HG03064 (cell line): ENCODE data around the gene TAS2R1.

ENCODE experiments used
- ATAC-seq: cut with Tn5 transposase; IDR thresholded peaks from one replicate; pipeline ENCODE4 v1.9.1; 2021; ENCODE audit warnings: low read depth; ENCODE audit not compliant: unreplicated experiment

TAS2R1 gene

GRCh38 chr5:9630251-9630650, at the start of gene TAS2R1:
Gene TAS2R1, minus strand, starts transcription at chr5:9630351. Its CDS starts 319 bp downstream, at chr5:9630032.
- no peak for ATAC-seq

- ATAC-seq = no peak
Measured at GRCh38 chr5:9670371-9670770, 40.2 kb upstream of the TAS2R1 start.

DNA sequence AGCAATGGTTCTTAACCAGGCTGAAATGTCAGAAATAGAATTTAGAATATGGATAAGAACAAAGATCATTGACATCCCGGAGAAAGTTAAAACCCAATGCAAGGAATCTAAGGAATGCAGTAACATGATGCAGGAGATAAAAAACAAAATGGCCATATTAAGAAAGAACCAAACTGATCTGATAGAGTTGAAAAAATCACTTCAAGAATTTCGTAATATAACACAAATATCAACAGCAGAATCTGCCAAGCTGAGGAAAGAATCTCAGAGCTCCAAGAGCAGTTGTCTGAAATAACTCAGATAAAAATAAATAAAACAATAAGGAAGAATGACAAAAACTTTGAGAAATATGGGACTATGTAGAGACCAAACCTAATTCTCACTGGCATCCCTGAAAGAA, 37.8 kb upstream of the TAS2R1 start:
- ATAC-seq = no peak

DNA sequence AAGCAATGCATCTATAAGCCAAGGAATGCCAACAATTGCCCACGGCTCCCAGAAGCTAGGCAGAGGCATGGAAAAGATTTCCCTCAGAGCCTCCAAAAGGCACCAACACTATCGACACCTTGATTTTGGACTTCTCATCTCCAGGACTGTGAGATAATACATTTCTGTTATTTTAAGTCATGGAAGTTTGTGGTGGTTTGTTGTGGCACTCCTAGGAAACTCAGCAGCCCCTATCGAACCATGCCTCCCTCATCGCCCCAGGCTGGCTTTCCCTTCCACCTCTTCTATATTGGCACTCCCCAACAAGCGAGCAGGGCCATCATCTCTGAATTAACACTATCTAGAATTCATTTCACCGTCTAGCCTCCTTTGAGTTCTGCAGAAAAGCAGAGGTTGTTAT, 33.7 kb upstream of the TAS2R1 start:
- ATAC-seq = no peak

DNA sequence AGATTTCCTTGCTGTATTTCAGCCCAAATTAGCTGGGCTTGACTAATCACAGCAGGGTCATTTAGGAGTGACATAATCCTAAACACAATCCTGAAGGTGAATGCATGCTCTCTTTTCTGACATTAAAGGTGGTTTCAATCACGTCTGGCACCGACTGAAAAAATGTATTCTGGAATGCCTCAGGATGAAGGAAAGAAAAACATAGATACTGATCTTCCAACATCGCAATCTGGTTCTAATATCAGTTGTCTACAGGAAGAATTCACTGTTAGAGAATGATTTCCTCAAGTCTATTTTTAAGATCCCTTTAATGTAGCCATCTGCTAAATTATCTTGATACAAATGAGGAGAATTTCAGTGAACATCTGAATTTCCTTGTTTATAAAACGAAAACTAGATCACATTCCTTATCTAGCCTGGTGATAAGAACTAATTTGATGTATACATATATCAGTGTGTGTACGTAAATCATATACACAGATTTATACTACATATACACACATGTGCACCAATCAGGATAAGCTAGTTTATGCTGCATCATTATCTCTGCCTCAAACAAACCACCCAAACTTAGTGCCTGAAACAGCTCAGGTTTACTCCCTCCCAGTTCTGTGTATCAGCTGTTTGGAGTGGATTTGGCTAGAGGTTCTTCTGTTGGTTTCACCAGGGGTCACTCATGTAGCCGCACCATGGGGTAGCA, 31.3 kb upstream of the TAS2R1 start:
- no peak for ATAC-seq

DNA sequence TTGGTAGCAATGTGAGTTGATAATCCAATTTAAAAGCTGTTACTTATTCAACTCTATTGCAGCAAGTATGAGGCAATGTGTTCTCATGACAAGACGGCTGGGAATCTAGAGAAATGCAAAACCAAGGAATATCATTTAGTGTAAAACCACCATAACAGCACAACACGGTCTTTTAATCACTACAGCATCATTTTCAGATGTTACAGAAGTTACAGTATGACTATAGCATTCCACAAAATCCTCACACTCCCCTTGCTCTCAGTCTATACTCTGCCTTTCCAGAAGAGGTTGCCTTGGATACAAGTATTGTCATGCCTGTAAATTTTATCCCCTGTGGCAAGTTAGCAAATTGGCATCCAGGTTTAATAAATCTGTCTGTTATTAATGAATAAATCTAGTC, 28.6 kb upstream of the TAS2R1 start:
- ATAC-seq = no peak

- ATAC-seq = no peak
Measured at GRCh38 chr5:9657819-9658218, 27.7 kb upstream of the TAS2R1 start.

GRCh38 chr5:9655641-9656040, 25.5 kb upstream of the TAS2R1 start:
- no peak for ATAC-seq

GRCh38 chr5:9654886-9655285, 24.7 kb upstream of the TAS2R1 start:
- ATAC-seq = no peak

DNA sequence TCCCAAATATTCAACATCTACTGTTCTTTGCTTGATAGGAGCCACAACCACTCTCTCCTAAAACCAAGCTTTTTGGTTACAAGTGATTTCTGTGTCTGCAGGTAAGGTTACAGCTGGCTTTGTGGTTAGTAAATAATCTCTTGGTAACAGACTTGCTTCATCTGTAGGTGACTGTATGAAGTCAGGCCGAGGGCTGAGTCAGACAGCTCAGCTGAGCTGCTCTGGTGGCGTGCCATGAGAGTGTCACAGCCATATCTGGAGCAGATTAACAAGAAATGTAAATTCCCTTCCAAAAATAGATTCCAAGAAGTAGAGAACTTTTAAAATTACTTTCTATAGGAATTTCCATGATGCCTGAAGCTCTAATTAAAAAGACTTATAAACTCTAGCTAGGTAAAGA, 23.7 kb upstream of the TAS2R1 start:
- no peak for ATAC-seq

- no peak for ATAC-seq
Measured at GRCh38 chr5:9653061-9653460, 22.9 kb upstream of the TAS2R1 start.

DNA sequence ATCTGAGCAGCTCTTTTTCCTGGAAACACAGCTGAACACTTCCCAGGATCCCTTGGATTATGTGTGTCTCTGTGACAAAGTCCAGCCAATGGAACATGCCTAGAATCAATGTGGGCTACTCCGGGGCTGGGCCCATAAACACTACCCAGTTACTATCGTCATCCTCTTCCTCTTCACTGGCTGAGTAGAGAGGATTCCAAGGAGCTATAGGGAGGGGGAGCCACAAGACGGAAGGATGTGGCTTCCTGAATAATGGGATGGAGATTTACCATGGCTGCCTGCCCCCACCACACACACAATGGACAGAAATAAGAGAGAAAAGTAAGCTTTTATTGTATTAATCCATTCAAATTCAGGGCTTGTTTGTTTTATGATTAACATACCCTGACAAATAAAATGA, 22.1 kb upstream of the TAS2R1 start:
- ATAC-seq = no peak

- no peak for ATAC-seq
Measured at GRCh38 chr5:9646843-9647242, 16.7 kb upstream of the TAS2R1 start.

GRCh38 chr5:9644630-9645029, 14.5 kb upstream of the TAS2R1 start:
- ATAC-seq = no peak

DNA sequence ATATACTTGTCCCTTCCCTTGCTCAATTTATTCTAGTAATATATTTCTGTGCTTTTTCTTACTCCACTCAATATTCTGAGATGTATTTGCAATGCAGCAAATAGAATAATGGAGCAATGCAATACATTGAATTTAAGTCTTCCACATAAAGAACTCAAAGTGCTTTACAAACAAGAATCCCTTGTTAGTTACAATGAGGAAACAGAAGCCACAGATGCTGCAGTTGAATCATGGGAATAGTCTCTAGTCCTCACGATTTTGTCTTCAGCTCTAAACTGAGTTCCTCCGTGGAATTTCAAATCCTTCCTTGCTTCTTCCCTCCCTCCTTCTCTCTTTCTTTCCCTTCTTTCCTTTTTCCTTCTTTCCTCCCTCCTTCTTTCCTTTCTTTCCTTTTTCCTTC, 12.5 kb upstream of the TAS2R1 start:
- ATAC-seq = no peak

DNA sequence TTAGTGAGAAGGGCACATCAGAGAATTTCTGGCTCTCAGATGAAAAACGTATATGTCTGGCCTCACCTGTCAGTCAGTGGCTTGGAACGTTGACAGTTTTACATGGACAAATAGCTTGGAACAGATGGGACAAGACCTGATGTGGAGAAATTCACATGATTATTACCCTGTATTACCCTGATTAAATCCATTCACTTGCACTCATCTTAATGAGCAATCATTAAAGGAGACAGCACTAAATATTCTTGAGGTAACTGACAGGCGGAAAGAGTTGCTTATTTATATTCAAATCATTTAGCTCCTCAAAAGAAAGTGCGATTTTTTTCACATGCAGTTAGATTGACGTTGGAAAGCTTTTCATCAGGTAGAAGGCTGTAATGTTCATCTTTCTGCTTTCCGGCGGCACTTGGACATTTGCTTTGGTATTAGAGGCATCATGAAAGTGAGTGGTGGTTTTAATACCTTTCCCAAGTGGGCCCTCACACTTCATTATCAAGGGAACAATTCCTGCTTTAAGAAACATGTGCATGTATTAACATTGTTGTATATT, 11.7 kb upstream of the TAS2R1 start:
- no peak for ATAC-seq

DNA sequence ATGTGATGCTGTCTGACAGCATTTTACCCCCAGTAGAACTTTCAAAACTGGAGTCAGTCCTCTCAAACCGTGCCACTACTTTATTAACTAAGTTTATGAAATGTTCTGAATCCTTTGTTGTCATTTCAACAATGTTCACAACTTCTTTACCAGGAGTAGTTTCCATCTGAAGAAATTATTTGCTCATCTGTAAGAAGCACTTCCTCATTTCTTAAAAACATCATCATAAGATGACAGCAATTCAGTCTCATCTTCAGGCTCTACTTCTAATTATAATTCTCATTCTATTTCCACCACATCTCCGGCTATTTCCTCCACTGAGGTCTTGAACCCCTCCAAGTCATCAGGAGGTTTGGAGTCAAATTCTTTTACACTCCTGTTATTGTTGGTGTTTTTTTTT, 2.3 kb upstream of the TAS2R1 start:
- no peak for ATAC-seq

DNA sequence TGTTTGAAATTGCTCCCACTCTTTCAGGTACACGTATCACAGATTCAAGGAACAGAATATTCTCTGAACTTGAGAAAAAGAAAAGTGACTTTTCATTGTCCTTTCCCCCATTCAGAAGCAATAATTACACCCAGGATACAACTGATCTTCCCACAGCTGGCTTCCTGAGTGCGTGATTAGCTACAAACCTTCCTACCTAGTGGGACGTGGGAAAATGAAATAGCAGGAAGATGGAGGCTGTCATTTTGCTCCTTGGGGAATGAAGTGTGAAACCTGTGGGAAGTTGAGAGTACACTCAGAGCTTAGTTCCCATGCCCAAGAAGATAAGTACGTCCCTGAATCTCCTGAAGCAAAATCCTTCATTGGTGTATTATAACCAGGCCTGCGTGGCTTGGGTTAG, 2.6 kb downstream of the TAS2R1 start:
- no peak for ATAC-seq

- ATAC-seq = no peak
Measured at GRCh38 chr5:9626955-9627354, 3.2 kb downstream of the TAS2R1 start.

DNA sequence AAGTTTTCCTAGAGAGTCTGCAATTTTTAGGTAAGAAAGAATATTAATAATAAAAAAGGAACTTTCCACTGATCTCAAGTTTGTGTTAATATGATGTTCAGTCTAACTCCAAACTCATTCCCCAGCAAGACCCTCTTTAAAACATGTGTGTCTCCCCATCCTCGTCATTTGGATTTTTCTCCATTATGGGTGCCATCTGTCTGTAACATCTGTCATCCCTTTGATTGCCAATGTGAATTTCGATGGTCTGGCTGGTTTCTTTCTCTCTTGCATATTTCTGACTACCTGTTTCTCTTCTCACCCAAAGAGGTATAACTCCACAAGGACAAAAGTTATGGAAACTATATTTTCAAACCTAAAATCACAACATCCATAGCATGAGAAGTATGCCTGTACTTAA, 4.4 kb downstream of the TAS2R1 start:
- no peak for ATAC-seq

DNA sequence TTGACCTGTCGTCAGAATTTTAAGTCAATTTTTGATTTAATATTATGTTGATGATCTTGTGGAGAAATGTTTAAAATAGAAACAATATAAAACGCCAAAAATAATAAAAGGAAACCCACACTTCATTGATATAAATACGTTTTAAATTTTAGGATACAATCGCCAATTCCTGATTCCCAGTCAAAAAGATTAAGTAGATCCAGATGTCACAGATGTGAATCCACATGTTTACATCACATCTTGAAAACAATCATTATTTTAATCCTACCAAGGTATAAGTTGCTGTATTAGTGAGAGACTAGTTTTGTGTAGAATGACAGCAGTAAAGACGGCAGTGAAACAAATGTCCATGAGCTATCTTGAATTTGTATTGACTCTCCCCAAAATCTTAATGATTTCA, 4.9 kb downstream of the TAS2R1 start:
- no peak for ATAC-seq

DNA sequence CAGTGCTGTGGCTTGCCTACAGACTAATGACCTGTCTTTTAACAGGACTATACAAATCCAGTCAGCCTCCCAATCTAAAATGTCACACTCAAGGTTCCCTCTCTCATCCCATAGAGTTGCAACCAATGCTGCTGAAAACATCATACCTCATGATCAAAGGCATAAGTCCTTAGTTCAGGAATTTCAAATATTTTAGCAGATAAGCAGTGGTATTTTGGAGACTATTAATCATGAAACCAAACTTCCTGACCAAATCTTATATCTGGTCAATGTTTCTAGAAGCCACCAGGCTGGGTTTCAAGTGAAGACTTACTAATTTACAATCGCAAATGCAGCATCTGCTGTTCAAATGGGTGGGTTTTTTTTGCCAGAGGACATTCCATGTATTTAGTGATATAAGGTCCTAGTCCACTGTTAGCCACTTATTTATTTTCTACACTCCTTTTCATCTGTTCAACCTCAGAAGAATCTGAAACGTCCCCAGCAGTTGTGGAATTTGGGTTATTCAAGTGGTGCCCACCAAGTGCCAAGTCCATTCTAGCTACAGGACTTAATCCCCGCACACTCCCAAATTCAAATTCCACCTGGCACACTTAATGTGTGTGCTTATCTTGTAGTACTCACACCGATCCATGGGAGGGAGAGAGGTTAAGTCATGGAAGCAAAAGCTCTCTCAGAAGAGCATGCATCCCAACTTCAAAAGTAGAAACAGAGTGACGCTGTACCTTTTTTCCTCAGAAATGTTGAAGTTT, 5.8 kb downstream of the TAS2R1 start:
- no peak for ATAC-seq
